ENCODE measurements around the gene CTRB1. TPM values are rescaled to one million over a fixed set of nuclear protein-coding genes. Genes with fewer than 3 reads are reported as not detected.
A peak's percentile ranks its signal among the peaks of the same experiment; 100 is the strongest.
"Not testable (repeated sequence)": the region's sequence is repeated elsewhere in the genome, so short reads cannot be mapped to it uniquely, and the experiment has no call there.

The CTRB1 gene
- total and polyA plus RNA-seq, 8 donors = 14,339 to 37,242 (median 26,434) TPM

GRCh38 chr16:75203667-75204409 is 14.9 kb upstream of the CTRB1 start:
- H3K36me3 ChIP-seq = peaks cover 0 to 9% (median 0%) of the 10 kb centered on the region in 3 donors
- TF ChIP-seq CTCF (IDR thresholded peaks at IDR 0.05) = no peak
- intact Hi-C loops (cut with DNase I) = no loop called here
- no peaks in the 10 kb centered on the region for H3K27me3 ChIP-seq
- DNase-seq = peak in 5 of 6 donors; percentile 52 to 83 (median 61)
- no peak for ATAC-seq
- H3K9me3 ChIP-seq = no peaks in the 10 kb centered on the region
- H3K4me3 ChIP-seq = peak overlapping the region in 1 of 4 donors; percentile 47
- WGBS, 2 donors = 69 to 70% methylated on average over 13 of the region's 13 CpGs
- H3K27ac ChIP-seq = peak overlapping the region in 2 of 4 donors; percentile 22 to 70
- H3K4me1 ChIP-seq = peaks cover 0 to 9% (median 7%) of the 10 kb centered on the region in 3 donors
- FAIRE-seq = no peak

DNA sequence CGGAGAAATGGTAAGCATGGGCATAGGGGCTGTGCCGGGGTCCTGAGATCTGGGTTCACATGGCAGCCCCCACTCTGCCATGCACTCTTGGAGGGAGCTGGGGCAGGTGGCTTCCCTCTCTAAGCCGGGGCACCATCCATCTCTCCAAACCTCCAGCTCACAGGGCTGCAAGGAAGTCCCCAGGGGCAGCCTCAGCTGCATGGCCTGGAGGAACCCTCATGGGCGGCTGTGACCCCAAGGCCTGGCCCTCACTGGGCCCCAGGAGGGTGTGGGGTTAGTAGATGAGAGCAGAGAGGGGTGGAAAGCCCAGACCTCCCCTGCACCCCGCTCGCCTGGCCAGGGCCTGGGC is 14.4 kb upstream of the CTRB1 start:
- Histone ChIP-seq H3K4me3 (peak overlapping the region in 1 of 4 donors; percentile 47), H3K9me3 (no peaks in the 10 kb centered on the region), H3K36me3 (peaks cover 0 to 9% (median 0%) of the 10 kb centered on the region in 3 donors), H3K4me1 (peaks cover 0 to 10% (median 7%) of the 10 kb centered on the region in 3 donors), H3K27ac (peak overlapping the region in 1 of 4 donors; percentile 70), H3K27me3 (no peaks in the 10 kb centered on the region)
- TF ChIP-seq CTCF (IDR thresholded peaks at IDR 0.05) = no peak
- intact Hi-C loops (cut with DNase I) = no loop called here
- ATAC-seq (peak in 2 of 4 donors; percentile 1), FAIRE-seq (no peak), DNase-seq (peak in 4 of 6 donors; percentile 26 to 82 (median 56))
- WGBS, 2 donors = 81 to 94% methylated on average over 4 to 6 of the region's 6 CpGs

DNA sequence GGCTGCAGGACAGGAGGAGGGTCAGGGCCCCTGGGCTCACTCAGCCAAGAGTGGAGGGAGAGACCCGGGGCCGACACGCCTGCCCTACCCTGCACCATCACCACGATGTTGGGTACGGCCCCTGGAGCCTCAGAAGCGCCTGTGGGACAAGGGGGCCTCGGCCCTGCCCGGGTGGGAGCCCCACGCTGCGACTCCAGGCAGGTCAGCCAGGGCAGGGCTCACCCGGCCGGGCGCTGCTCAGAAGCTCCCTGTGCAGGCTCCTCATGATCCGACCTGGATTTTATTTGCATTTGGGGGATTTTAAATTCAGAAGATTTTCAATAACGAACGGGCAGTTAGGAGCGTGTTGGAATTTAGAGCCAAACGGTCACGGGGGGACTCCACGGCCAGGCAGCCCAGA is 13.9 kb upstream of the CTRB1 start:
- H3K36me3 ChIP-seq; intact Hi-C loops (cut with DNase I); H3K9me3 ChIP-seq; H3K4me3 ChIP-seq; DNase-seq; H3K27ac ChIP-seq; H3K27me3 ChIP-seq; FAIRE-seq: not testable (repeated sequence)
- no CpG with 5 or more reads among the region's 20 CpGs for WGBS, 2 donors
- peaks cover 0 to 10% (median 7%) of the 10 kb centered on the region in 3 donors for H3K4me1 ChIP-seq
- ATAC-seq = peak in 2 of 4 donors; percentile 1 to 2

GRCh38 chr16:75205438-75205837 is 13.3 kb upstream of the CTRB1 start:
- peak in 1 of 6 donors; percentile 64 for DNase-seq
- FAIRE-seq; H3K36me3 ChIP-seq; intact Hi-C loops (cut with DNase I); H3K27ac ChIP-seq; H3K27me3 ChIP-seq; H3K9me3 ChIP-seq: not testable (repeated sequence)
- peak in 1 of 4 donors; percentile 2 for ATAC-seq
- 38% methylated on average over 10 of the region's 19 CpGs; no CpG with 5 or more reads in 1 of the 2 donors for WGBS, 2 donors
- Histone ChIP-seq H3K4me1 (peaks cover 0 to 10% (median 7%) of the 10 kb centered on the region in 3 donors), H3K4me3 (peak overlapping the region in 1 of 4 donors; percentile 20)

GRCh38 chr16:75205961-75206748 is 12.6 kb upstream of the CTRB1 start:
- intact Hi-C loops (cut with DNase I) = loop anchor here in 2 of 3 donors (2.0 kb wide), 2 partner anchors 19 to 21 kb away; no protein-coding TSS in a partner anchor
- H3K27me3 ChIP-seq, FAIRE-seq, H3K36me3 ChIP-seq, H3K9me3 ChIP-seq: not testable (repeated sequence)
- peak in 5 of 6 donors; percentile 46 to 85 (median 72) for DNase-seq
- peak; percentile 3 to 12 (median 6) for ATAC-seq
- H3K4me3 ChIP-seq = peak overlapping the region; percentile 45 to 83 (median 61)
- peaks cover 5 to 10% (median 7%) of the 10 kb centered on the region in 3 donors for H3K4me1 ChIP-seq
- H3K27ac ChIP-seq = peak overlapping the region; percentile 85 to 98 (median 92)
- WGBS, 2 donors = 38 to 51% methylated on average over 17 to 20 of the region's 25 CpGs
